HepG2 (cell line): ENCODE results near the gene NDST1. TPM values are rescaled to one million over a fixed set of nuclear protein-coding genes. Genes with fewer than 3 reads are reported as not detected.

ENCODE experiments used
- GABPB1 ChIP-seq: IDR thresholded peaks from 2 replicates; pipeline ENCODE4 v1.6.1; 2016; ENCODE audit warnings: mild to moderate bottlenecking, missing genetic modification reagents, moderate library complexity, missing compliant biosample characterization
- GATAD1 ChIP-seq: IDR thresholded peaks from 2 replicates; pipeline ENCODE4 v1.6.1; 2016; ENCODE audit warnings: missing genetic modification reagents, missing compliant biosample characterization
- GATAD2A ChIP-seq: IDR thresholded peaks from 2 replicates; pipeline ENCODE4 v1.6.1; 2016
- HIVEP1 ChIP-seq: sonication (generic); formaldehyde crosslinking; IDR thresholded peaks from 2 replicates; pipeline ENCODE4 v1.4.0; 2020; ENCODE audit warnings: mild to moderate bottlenecking, missing genetic modification reagents
- HNF4G ChIP-seq, 2 experiments: sonication (generic) in 1 of 2; formaldehyde crosslinking in 1 of 2; IDR thresholded peaks; 2 replicates each; pipeline versions ENCODE4 v1.4.0 to v1.6.1; 2011 to 2020; ENCODE audit warnings: borderline replicate concordance in 2 of 2, low read depth in 2 of 2, mild to moderate bottlenecking in 2 of 2, low read length in 1 of 2, missing genetic modification reagents in 1 of 2, moderate library complexity in 1 of 2
- MXI1 ChIP-seq: IDR thresholded peaks from 3 replicates; pipeline ENCODE4 v1.6.1; 2012; ENCODE audit warnings: low read depth, low read length, inconsistent platforms, borderline replicate concordance
- POGZ ChIP-seq: sonication (generic); formaldehyde crosslinking; IDR thresholded peaks from 2 replicates; pipeline ENCODE4 v1.4.0; 2020; ENCODE audit warnings: mild to moderate bottlenecking, missing genetic modification reagents
- RXRB ChIP-seq: IDR thresholded peaks from 2 replicates; pipeline ENCODE4 v1.6.1; 2016; ENCODE audit warnings: borderline replicate concordance, missing genetic modification reagents, missing compliant biosample characterization
- SMAD3 ChIP-seq: sonication (generic); formaldehyde crosslinking; IDR thresholded peaks from 2 replicates; pipeline ENCODE4 v1.4.0; 2020; ENCODE audit warnings: missing genetic modification reagents
- SOX5 ChIP-seq: IDR thresholded peaks from 2 replicates; pipeline ENCODE4 v1.6.1; 2016; ENCODE audit warnings: borderline replicate concordance
- SP1 ChIP-seq, 2 experiments: fragments of 450-650 bp in 1 of 2; sonication (generic) in 1 of 2; formaldehyde crosslinking in 1 of 2; IDR thresholded peaks; 2 replicates each; pipeline versions ENCODE4 v1.4.0 to v1.6.1; 2016 to 2020; ENCODE audit warnings: missing genetic modification reagents in 1 of 2
- ZNF232 ChIP-seq: sonication (generic); formaldehyde crosslinking; IDR thresholded peaks from 2 replicates; pipeline ENCODE4 v1.4.0; 2020; ENCODE audit warnings: missing genetic modification reagents, borderline replicate concordance
- polyA plus RNA-seq, 8 experiments: library from polyadenylated mRNA; depleted of rRNA in 3 of 8; stranded (reverse) in 7 of 8; unstranded in 1 of 8; fragments of >200 nt; fragmentation: Illumina TruSeq in 4 of 8; extraction: Trizol in 4 of 8; gene quantifications; 2 replicates each; pipeline versions ENCODE4 v1.2.1 to v1.2.3, GENCODE V29; 2011 to 2016; ENCODE audit warnings: low read depth in 4 of 8, missing spikeins in 1 of 8, mixed read lengths in 1 of 8; ENCODE audit not compliant: insufficient read depth in 1 of 8
- total RNA-seq, 5 experiments: library from RNA; depleted of rRNA; stranded (reverse); fragments of >200 nt; fragmentation: Illumina TruSeq; extraction: Trizol; gene quantifications; 2 replicates each; pipeline ENCODE4 v1.2.3, GENCODE V29; 2016; ENCODE audit warnings: low read depth in 1 of 5
- TF ChIP-seq, protein P1 (sequence below): sonication (generic); formaldehyde crosslinking; IDR thresholded peaks from 2 replicates; pipeline ENCODE4 v1.5.0; 2020; ENCODE audit warnings: mild to moderate bottlenecking, missing genetic modification reagents, borderline replicate concordance
- TF ChIP-seq, protein P2 (sequence below): sonication (generic); formaldehyde crosslinking; conservative IDR thresholded peaks from 2 replicates; pipeline ENCODE4 v1.4.0; 2020; ENCODE audit warnings: mild to moderate bottlenecking, missing genetic modification reagents, moderate library complexity
- TF ChIP-seq, protein P3 (sequence below): sonication (generic); formaldehyde crosslinking; conservative IDR thresholded peaks from 2 replicates; pipeline ENCODE4 v1.8.0; 2022; ENCODE audit warnings: mild to moderate bottlenecking, moderate library complexity, missing genetic modification reagents

The NDST1 gene
- total and polyA plus RNA-seq, 2 of the 13 experiments (the other 11 are each of a cell fraction or from before 2014, with no cell fraction given) = 23.8 to 26.2 TPM

DNA sequence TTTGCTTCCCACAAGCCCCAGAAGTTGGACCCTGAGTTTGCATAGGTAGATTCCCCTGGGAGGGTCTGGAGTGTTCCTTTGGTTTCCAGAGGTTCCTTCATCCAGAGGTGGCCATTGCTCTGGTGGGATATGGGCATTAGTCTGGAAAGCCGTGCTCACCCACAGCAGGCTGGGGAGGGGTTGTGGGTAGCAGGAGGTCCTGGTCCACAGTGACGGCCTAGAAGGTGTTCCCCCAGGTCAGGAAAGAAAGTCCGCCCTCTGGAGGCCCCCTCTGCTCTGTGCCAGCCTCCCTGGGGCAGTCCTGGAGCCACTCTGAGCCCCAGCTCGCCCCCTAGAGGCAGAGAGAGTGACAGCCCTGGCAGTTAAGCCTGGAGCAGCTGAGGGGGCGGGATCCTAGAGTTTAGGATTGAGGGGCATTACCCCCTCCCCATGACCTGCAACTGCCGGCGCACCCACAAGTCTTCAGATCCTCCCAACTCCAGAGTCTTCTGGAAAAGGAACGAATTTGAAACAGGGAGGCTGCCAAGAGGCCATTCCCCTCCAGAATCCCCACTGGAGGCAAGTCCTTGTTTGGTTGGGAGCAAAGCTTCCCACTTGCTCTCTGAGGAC, 36.8 kb downstream of the NDST1 start (continued):
- TF ChIP-seq, protein P1, sequence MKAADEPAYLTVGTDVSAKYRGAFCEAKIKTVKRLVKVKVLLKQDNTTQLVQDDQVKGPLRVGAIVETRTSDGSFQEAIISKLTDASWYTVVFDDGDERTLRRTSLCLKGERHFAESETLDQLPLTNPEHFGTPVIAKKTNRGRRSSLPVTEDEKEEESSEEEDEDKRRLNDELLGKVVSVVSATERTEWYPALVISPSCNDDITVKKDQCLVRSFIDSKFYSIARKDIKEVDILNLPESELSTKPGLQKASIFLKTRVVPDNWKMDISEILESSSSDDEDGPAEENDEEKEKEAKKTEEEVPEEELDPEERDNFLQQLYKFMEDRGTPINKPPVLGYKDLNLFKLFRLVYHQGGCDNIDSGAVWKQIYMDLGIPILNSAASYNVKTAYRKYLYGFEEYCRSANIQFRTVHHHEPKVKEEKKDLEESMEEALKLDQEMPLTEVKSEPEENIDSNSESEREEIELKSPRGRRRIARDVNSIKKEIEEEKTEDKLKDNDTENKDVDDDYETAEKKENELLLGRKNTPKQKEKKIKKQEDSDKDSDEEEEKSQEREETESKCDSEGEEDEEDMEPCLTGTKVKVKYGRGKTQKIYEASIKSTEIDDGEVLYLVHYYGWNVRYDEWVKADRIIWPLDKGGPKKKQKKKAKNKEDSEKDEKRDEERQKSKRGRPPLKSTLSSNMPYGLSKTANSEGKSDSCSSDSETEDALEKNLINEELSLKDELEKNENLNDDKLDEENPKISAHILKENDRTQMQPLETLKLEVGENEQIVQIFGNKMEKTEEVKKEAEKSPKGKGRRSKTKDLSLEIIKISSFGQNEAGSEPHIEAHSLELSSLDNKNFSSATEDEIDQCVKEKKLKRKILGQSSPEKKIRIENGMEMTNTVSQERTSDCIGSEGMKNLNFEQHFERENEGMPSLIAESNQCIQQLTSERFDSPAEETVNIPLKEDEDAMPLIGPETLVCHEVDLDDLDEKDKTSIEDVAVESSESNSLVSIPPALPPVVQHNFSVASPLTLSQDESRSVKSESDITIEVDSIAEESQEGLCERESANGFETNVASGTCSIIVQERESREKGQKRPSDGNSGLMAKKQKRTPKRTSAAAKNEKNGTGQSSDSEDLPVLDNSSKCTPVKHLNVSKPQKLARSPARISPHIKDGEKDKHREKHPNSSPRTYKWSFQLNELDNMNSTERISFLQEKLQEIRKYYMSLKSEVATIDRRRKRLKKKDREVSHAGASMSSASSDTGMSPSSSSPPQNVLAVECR = peak; percentile 61; the same call in 1 of the 2 replicates
- TF ChIP-seq GABPB1 (CRISPR knock-in tag) = peak; percentile 50; the same call in 1 of the 2 replicates
- peak; percentile 41; the same call in 1 of the 2 replicates for TF ChIP-seq SMAD3 (CRISPR knock-in tag)
- TF ChIP-seq SOX5 (CRISPR knock-in tag) = peak; percentile 36; the same call in 1 of the 2 replicates
- TF ChIP-seq MXI1 = 0 out of 3 replicates have a peak, but pooled peaks have one; percentile 25
- peak; percentile 8; the same call in 1 of the 2 replicates for TF ChIP-seq HNF4G (IDR thresholded peaks at IDR 0.05; ENCODE audit: borderline replicate concordance, low read depth, low read length)
- TF ChIP-seq HNF4G (CRISPR knock-in tag; IDR thresholded peaks at IDR 0.05; ENCODE audit: borderline replicate concordance, low read depth) = 0 out of 2 replicates have a peak, but pooled peaks have one; percentile 38
- TF ChIP-seq, protein P2, sequence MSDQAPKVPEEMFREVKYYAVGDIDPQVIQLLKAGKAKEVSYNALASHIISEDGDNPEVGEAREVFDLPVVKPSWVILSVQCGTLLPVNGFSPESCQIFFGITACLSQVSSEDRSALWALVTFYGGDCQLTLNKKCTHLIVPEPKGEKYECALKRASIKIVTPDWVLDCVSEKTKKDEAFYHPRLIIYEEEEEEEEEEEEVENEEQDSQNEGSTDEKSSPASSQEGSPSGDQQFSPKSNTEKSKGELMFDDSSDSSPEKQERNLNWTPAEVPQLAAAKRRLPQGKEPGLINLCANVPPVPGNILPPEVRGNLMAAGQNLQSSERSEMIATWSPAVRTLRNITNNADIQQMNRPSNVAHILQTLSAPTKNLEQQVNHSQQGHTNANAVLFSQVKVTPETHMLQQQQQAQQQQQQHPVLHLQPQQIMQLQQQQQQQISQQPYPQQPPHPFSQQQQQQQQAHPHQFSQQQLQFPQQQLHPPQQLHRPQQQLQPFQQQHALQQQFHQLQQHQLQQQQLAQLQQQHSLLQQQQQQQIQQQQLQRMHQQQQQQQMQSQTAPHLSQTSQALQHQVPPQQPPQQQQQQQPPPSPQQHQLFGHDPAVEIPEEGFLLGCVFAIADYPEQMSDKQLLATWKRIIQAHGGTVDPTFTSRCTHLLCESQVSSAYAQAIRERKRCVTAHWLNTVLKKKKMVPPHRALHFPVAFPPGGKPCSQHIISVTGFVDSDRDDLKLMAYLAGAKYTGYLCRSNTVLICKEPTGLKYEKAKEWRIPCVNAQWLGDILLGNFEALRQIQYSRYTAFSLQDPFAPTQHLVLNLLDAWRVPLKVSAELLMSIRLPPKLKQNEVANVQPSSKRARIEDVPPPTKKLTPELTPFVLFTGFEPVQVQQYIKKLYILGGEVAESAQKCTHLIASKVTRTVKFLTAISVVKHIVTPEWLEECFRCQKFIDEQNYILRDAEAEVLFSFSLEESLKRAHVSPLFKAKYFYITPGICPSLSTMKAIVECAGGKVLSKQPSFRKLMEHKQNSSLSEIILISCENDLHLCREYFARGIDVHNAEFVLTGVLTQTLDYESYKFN (CRISPR knock-in tag) = peak; percentile 54; the same call in 1 of the 2 replicates
- no peak for TF ChIP-seq SP1 (IDR thresholded peaks at IDR 0.05)
- TF ChIP-seq SP1 (CRISPR knock-in tag; IDR thresholded peaks at IDR 0.05) = no peak
- peak; percentile 48; the same call in 1 of the 2 replicates for TF ChIP-seq GATAD2A
- TF ChIP-seq, protein P3, sequence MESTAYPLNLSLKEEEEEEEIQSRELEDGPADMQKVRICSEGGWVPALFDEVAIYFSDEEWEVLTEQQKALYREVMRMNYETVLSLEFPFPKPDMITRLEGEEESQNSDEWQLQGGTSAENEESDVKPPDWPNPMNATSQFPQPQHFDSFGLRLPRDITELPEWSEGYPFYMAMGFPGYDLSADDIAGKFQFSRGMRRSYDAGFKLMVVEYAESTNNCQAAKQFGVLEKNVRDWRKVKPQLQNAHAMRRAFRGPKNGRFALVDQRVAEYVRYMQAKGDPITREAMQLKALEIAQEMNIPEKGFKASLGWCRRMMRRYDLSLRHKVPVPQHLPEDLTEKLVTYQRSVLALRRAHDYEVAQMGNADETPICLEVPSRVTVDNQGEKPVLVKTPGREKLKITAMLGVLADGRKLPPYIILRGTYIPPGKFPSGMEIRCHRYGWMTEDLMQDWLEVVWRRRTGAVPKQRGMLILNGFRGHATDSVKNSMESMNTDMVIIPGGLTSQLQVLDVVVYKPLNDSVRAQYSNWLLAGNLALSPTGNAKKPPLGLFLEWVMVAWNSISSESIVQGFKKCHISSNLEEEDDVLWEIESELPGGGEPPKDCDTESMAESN = no peak
- peak; percentile 40; the same call in 1 of the 2 replicates for TF ChIP-seq HIVEP1 (CRISPR knock-in tag)
- no peak for TF ChIP-seq POGZ
- TF ChIP-seq ZNF232 (CRISPR knock-in tag) = peak; percentile 44; the same call in 1 of the 2 replicates
- TF ChIP-seq RXRB (CRISPR knock-in tag) = peak; percentile 74; the same call in 1 of the 2 replicates
- TF ChIP-seq GATAD1 (CRISPR knock-in tag) = peak; percentile 26; the same call in 1 of the 2 replicates
